ENCODE measurements around the gene FBXO48.

Gene FBXO48

GRCh38 chr2:68431316-68431972 lies 35.6 kb downstream of the FBXO48 start:
- DNase-seq (ENCODE audit: low read depth): no peak
- H3K4me3 ChIP-seq (ENCODE audit: control insufficient read depth, low read depth, low read length): no peak overlapping the region

DNA sequence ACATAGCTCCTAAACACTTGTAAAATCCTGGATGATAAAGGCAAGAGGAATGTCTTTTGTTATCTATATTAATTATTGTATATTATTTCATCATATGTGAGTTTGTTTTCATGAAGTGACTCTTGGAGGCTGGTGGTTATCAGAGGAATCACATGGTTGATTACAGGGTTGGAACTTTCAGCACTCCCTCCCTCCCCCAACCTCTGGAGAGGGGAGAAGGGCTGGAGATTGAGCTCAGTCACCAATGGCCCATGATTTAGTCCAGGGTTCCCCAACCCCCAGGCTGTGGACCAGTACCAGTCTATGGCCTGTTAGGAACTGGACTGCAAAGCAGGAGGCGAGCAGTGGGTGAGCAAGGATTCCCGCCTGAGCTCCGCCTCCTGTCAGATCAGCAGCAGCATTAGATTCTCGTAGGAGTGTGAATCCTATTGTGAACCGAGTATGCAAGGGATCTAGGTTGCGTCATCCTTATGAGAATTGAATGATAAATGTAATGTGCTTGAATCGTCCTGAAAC lies 37.7 kb downstream of the FBXO48 start:
- no peak overlapping the region for H3K4me3 ChIP-seq (ENCODE audit: control insufficient read depth, low read depth, low read length)
- no peak for TF ChIP-seq CTCF (IDR thresholded peaks at IDR 0.05; ENCODE audit: control insufficient read depth, insufficient read depth, low read depth, low read length, missing control alignments)
- no peak for DNase-seq (ENCODE audit: low read depth)

More at GRCh38 chr2:68431316-68431972, 35.6 kb downstream of the FBXO48 start:
- TF ChIP-seq CTCF (IDR thresholded peaks at IDR 0.05; ENCODE audit: control insufficient read depth, insufficient read depth, low read depth, low read length, missing control alignments): no peak

GRCh38 chr2:68428746-68429145 lies 38.3 kb downstream of the FBXO48 start:
- TF ChIP-seq CTCF (IDR thresholded peaks at IDR 0.05; ENCODE audit: control insufficient read depth, insufficient read depth, low read depth, low read length, missing control alignments): no peak
- H3K4me3 ChIP-seq (ENCODE audit: control insufficient read depth, low read depth, low read length): no peak overlapping the region

GRCh38 chr2:68428126-68428525 lies 39.0 kb downstream of the FBXO48 start:
- TF ChIP-seq CTCF (IDR thresholded peaks at IDR 0.05; ENCODE audit: control insufficient read depth, insufficient read depth, low read depth, low read length, missing control alignments): no peak
- no peak for DNase-seq (ENCODE audit: low read depth)
- no peak overlapping the region for H3K4me3 ChIP-seq (ENCODE audit: control insufficient read depth, low read depth, low read length)

More at GRCh38 chr2:68428746-68429145, 38.3 kb downstream of the FBXO48 start:
- no peak for DNase-seq (ENCODE audit: low read depth)

DNA sequence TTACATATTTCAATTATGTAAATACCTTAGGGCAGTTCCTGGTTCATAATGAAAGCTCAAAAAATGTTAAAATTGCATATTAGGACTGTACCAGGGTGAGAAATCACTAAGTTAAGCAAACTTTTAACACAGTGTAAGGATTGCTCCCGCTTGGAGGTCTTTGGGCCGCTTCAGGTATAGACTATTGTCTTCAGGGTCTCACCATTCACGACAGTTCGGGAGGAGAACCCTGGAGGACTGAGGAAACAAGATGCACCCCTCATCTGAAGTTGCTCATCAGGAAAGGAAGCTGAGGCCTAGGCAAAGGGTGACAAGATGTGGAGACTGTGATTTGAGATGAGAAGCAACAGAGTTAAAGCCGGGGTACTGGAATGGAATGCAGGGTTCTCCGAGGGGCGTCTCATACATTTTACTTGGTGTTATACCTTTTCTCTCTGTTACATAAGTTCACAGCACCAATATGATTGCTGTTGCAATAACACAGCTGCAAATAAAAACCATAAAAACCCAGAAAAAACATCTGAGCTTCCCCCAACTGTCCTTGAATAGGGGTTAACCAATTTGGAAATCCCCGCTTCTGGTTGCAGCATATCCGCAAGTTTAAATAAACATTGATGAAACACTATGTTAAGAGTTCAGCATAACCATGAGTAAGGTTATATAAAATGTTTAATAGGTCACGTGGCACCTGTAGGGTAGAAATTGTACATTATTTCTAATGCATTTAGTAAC lies 40.1 kb downstream of the FBXO48 start:
- H3K4me3 ChIP-seq (ENCODE audit: control insufficient read depth, low read depth, low read length): no peak overlapping the region
- DNase-seq (ENCODE audit: low read depth): peak; percentile 71
- no peak for TF ChIP-seq CTCF (IDR thresholded peaks at IDR 0.05; ENCODE audit: control insufficient read depth, insufficient read depth, low read depth, low read length, missing control alignments)

GRCh38 chr2:68426446-68426845 lies 40.6 kb downstream of the FBXO48 start:
- H3K4me3 ChIP-seq (ENCODE audit: control insufficient read depth, low read depth, low read length): no peak overlapping the region
- DNase-seq (ENCODE audit: low read depth): no peak
- no peak for TF ChIP-seq CTCF (IDR thresholded peaks at IDR 0.05; ENCODE audit: control insufficient read depth, insufficient read depth, low read depth, low read length, missing control alignments)
